ENCODE measurements around the gene CDHR5. TPM values are rescaled to one million over a fixed set of nuclear protein-coding genes. Genes with fewer than 3 reads are reported as not detected.
"Not testable (repeated sequence)": the region's sequence is repeated elsewhere in the genome, so short reads cannot be mapped to it uniquely, and the experiment has no call there.

Gene CDHR5
- polyA plus RNA-seq, 1 donor (not counting 4 experiments of a cell fraction or from before 2014, with no cell fraction given), result not detected

GRCh38 chr11:655036-655726 is 30.4 kb upstream of the CDHR5 start:
- Histone ChIP-seq H3K36me3 (ENCODE audit: control insufficient read depth in 2 of 2, extremely low read depth in 1 of 2, insufficient read depth in 2 of 2, low read length in 2 of 2) (peaks cover 5 to 8% of the 10 kb centered on the region in 2 experiments), H3K9me1 (ENCODE audit: control insufficient read depth, extremely low read depth, insufficient read depth, low read length) (no peaks in the 10 kb centered on the region), H3K4me1 (ENCODE audit: control insufficient read depth, extremely low read depth, insufficient read depth, low read length) (peaks cover 7% of the 10 kb centered on the region), H3K4me3 (ENCODE audit: control insufficient read depth in 2 of 3, extremely low read depth in 1 of 3, insufficient read depth in 2 of 3, low read depth in 1 of 3, low read length in 3 of 3) (no peak overlapping the region), H3K79me2 (ENCODE audit: control insufficient read depth, insufficient read depth, low read length) (no peaks in the 10 kb centered on the region), H3K27me3 (ENCODE audit: control insufficient read depth, extremely low read depth, insufficient read depth, low read length) (no peaks in the 10 kb centered on the region), H4K20me1 (ENCODE audit: control insufficient read depth, extremely low read depth, insufficient read depth, low read length) (no peaks in the 10 kb centered on the region), H3K9ac (ENCODE audit: control insufficient read depth, extremely low read depth, insufficient read depth, low read length) (no peak overlapping the region), H3K27ac (ENCODE audit: control insufficient read depth, insufficient read depth, low read length) (no peak overlapping the region), H3K9me3 (ENCODE audit: control insufficient read depth, low read depth, low read length) (no peaks in the 10 kb centered on the region), H3K4me2 (ENCODE audit: control insufficient read depth, extremely low read depth, insufficient read depth, low read depth, low read length) (no peak overlapping the region), H2AFZ (ENCODE audit: control insufficient read depth, low read length) (no peak overlapping the region)
- DNase-seq (ENCODE audit: low read depth, low spot score) (no peak), FAIRE-seq (peak; percentile 55)
- TF ChIP-seq, protein P1, sequence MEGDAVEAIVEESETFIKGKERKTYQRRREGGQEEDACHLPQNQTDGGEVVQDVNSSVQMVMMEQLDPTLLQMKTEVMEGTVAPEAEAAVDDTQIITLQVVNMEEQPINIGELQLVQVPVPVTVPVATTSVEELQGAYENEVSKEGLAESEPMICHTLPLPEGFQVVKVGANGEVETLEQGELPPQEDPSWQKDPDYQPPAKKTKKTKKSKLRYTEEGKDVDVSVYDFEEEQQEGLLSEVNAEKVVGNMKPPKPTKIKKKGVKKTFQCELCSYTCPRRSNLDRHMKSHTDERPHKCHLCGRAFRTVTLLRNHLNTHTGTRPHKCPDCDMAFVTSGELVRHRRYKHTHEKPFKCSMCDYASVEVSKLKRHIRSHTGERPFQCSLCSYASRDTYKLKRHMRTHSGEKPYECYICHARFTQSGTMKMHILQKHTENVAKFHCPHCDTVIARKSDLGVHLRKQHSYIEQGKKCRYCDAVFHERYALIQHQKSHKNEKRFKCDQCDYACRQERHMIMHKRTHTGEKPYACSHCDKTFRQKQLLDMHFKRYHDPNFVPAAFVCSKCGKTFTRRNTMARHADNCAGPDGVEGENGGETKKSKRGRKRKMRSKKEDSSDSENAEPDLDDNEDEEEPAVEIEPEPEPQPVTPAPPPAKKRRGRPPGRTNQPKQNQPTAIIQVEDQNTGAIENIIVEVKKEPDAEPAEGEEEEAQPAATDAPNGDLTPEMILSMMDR (optimal IDR thresholded peaks at IDR 0.05 in 1 of 3, IDR thresholded peaks at IDR 0.05 in 1 of 3, conservative IDR thresholded peaks at IDR 0.05 in 1 of 3; ENCODE audit: extremely low read depth in 1 of 3, insufficient read depth in 2 of 3, low read length in 3 of 3), result no peak
- TF ChIP-seq EZH2 (IDR thresholded peaks at IDR 0.05; ENCODE audit: low read length), result no peak
- dilution Hi-C loops (cut with MboI; ENCODE audit: extremely low pct_ligation_motif_present, low sequenced_read_pairs), result no loop called here

GRCh38 chr11:654444-654843 is 29.7 kb upstream of the CDHR5 start:
- DNase-seq (ENCODE audit: low read depth, low spot score); H3K79me2 ChIP-seq (ENCODE audit: control insufficient read depth, insufficient read depth, low read length); H3K4me1 ChIP-seq (ENCODE audit: control insufficient read depth, extremely low read depth, insufficient read depth, low read length); H3K36me3 ChIP-seq (ENCODE audit: control insufficient read depth in 2 of 2, extremely low read depth in 1 of 2, insufficient read depth in 2 of 2, low read length in 2 of 2); FAIRE-seq; H3K9me1 ChIP-seq (ENCODE audit: control insufficient read depth, extremely low read depth, insufficient read depth, low read length); H2AFZ ChIP-seq (ENCODE audit: control insufficient read depth, low read length); H3K9ac ChIP-seq (ENCODE audit: control insufficient read depth, extremely low read depth, insufficient read depth, low read length); dilution Hi-C loops (cut with MboI; ENCODE audit: extremely low pct_ligation_motif_present, low sequenced_read_pairs); H3K9me3 ChIP-seq (ENCODE audit: control insufficient read depth, low read depth, low read length); H3K27ac ChIP-seq (ENCODE audit: control insufficient read depth, insufficient read depth, low read length); H3K4me2 ChIP-seq (ENCODE audit: control insufficient read depth, extremely low read depth, insufficient read depth, low read depth, low read length); H3K27me3 ChIP-seq (ENCODE audit: control insufficient read depth, extremely low read depth, insufficient read depth, low read length); H3K4me3 ChIP-seq (ENCODE audit: control insufficient read depth in 2 of 3, extremely low read depth in 1 of 3, insufficient read depth in 2 of 3, low read depth in 1 of 3, low read length in 3 of 3); H4K20me1 ChIP-seq (ENCODE audit: control insufficient read depth, extremely low read depth, insufficient read depth, low read length): not testable (repeated sequence)

GRCh38 chr11:653837-654236 is 29.1 kb upstream of the CDHR5 start:
- TF ChIP-seq, protein P1 (optimal IDR thresholded peaks at IDR 0.05 in 1 of 3, IDR thresholded peaks at IDR 0.05 in 1 of 3, conservative IDR thresholded peaks at IDR 0.05 in 1 of 3; ENCODE audit: extremely low read depth in 1 of 3, insufficient read depth in 2 of 3, low read length in 3 of 3), result no peak
- no peak for TF ChIP-seq EZH2 (IDR thresholded peaks at IDR 0.05; ENCODE audit: low read length)
- Histone ChIP-seq H3K79me2 (ENCODE audit: control insufficient read depth, insufficient read depth, low read length) (no peaks in the 10 kb centered on the region), H3K4me3 (ENCODE audit: control insufficient read depth in 2 of 3, extremely low read depth in 1 of 3, insufficient read depth in 2 of 3, low read depth in 1 of 3, low read length in 3 of 3) (no peak overlapping the region), H3K9ac (ENCODE audit: control insufficient read depth, extremely low read depth, insufficient read depth, low read length) (no peak overlapping the region), H3K9me3 (ENCODE audit: control insufficient read depth, low read depth, low read length) (no peaks in the 10 kb centered on the region), H3K4me1 (ENCODE audit: control insufficient read depth, extremely low read depth, insufficient read depth, low read length) (peaks cover 4% of the 10 kb centered on the region), H2AFZ (ENCODE audit: control insufficient read depth, low read length) (no peak overlapping the region), H3K27ac (ENCODE audit: control insufficient read depth, insufficient read depth, low read length) (no peak overlapping the region), H4K20me1 (ENCODE audit: control insufficient read depth, extremely low read depth, insufficient read depth, low read length) (no peaks in the 10 kb centered on the region), H3K27me3 (ENCODE audit: control insufficient read depth, extremely low read depth, insufficient read depth, low read length) (no peaks in the 10 kb centered on the region), H3K4me2 (ENCODE audit: control insufficient read depth, extremely low read depth, insufficient read depth, low read depth, low read length) (no peak overlapping the region), H3K36me3 (ENCODE audit: control insufficient read depth in 2 of 2, extremely low read depth in 1 of 2, insufficient read depth in 2 of 2, low read length in 2 of 2) (peaks cover 5 to 8% of the 10 kb centered on the region in 2 experiments), H3K9me1 (ENCODE audit: control insufficient read depth, extremely low read depth, insufficient read depth, low read length) (no peaks in the 10 kb centered on the region)
- DNase-seq (ENCODE audit: low read depth, low spot score) (no peak), FAIRE-seq (no peak)
- dilution Hi-C loops (cut with MboI; ENCODE audit: extremely low pct_ligation_motif_present, low sequenced_read_pairs), result no loop called here

DNA sequence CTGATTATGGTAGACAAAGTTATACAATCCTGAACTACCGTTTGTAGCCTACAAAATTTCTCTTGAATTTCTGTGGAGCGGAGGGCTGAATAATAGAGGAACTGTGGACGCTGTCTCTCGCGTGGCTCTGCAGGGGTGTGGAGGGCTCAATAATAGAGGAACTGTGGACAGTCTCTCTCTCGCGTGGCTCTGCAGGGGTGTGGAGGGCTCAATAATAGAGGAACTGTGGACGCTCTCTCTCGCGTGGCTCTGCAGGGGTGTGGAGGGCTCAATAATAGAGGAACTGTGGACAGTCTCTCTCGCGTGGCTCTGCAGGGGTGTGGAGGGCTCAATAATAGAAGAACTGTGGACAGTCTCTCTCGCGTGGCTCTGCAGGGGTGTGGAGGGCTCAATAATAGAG is 28.4 kb upstream of the CDHR5 start:
- H3K4me3 ChIP-seq (ENCODE audit: control insufficient read depth in 2 of 3, extremely low read depth in 1 of 3, insufficient read depth in 2 of 3, low read depth in 1 of 3, low read length in 3 of 3); H2AFZ ChIP-seq (ENCODE audit: control insufficient read depth, low read length); H3K4me2 ChIP-seq (ENCODE audit: control insufficient read depth, extremely low read depth, insufficient read depth, low read depth, low read length); H3K79me2 ChIP-seq (ENCODE audit: control insufficient read depth, insufficient read depth, low read length); DNase-seq (ENCODE audit: low read depth, low spot score); H3K9ac ChIP-seq (ENCODE audit: control insufficient read depth, extremely low read depth, insufficient read depth, low read length); H3K9me1 ChIP-seq (ENCODE audit: control insufficient read depth, extremely low read depth, insufficient read depth, low read length); dilution Hi-C loops (cut with MboI; ENCODE audit: extremely low pct_ligation_motif_present, low sequenced_read_pairs); H4K20me1 ChIP-seq (ENCODE audit: control insufficient read depth, extremely low read depth, insufficient read depth, low read length); H3K27me3 ChIP-seq (ENCODE audit: control insufficient read depth, extremely low read depth, insufficient read depth, low read length); H3K36me3 ChIP-seq (ENCODE audit: control insufficient read depth in 2 of 2, extremely low read depth in 1 of 2, insufficient read depth in 2 of 2, low read length in 2 of 2); H3K27ac ChIP-seq (ENCODE audit: control insufficient read depth, insufficient read depth, low read length); H3K4me1 ChIP-seq (ENCODE audit: control insufficient read depth, extremely low read depth, insufficient read depth, low read length); FAIRE-seq; H3K9me3 ChIP-seq (ENCODE audit: control insufficient read depth, low read depth, low read length): not testable (repeated sequence)

Measured in keratinocyte (primary cell).